GM12878 (cell line): ENCODE data around the gene MAP2K2. TPM values are rescaled to one million over a fixed set of nuclear protein-coding genes. Genes with fewer than 3 reads are reported as not detected.
A peak's percentile ranks its signal among the peaks of the same experiment; 100 is the strongest.

Source experiments
- ATAC-seq: fragments of 200-7000 bp; cut with Tn5 transposase; 3 replicates; pipeline ENCODE4 v1.9.1; 2020; ENCODE audit warnings: mild to moderate bottlenecking, moderate library complexity
- BruUV-seq: library from RNA; stranded (reverse); fragments of 400-500 nt; replicated peaks from 2 replicates; lab custom pipeline; 2021; lab: Mats Ljungman, UMichigan
- CTCF ChIA-PET: fragments of 300-600 bp; sonication (Branson Sonifier 250); formaldehyde crosslinking; extraction: SDS; loops from one replicate; lab custom pipeline; 2021; ENCODE audit warnings: inconsistent platforms; lab: Yijun Ruan, JAX
- POLR2A ChIA-PET: fragments of 350-600 bp; formaldehyde crosslinking; extraction: SDS; loops from one replicate; lab custom pipeline; 2021; ENCODE audit warnings: inconsistent platforms; lab: Charles Lee
- RAD21 ChIA-PET: fragments of 300-600 bp; sonication (Branson Sonifier 250); formaldehyde crosslinking; loops from one replicate; lab custom pipeline; 2023; ENCODE audit warnings: antibody characterized with exemption; ENCODE audit not compliant: unreplicated experiment; lab: Charles Lee
- SMC1A ChIA-PET: fragments of 300-600 bp; sonication (Branson Sonifier 250); formaldehyde crosslinking; loops from one replicate; lab custom pipeline; 2023; ENCODE audit not compliant: unreplicated experiment, uncharacterized antibody; lab: Charles Lee
- DNase-seq: peaks from one replicate; pipeline ENCODE4 v3.0.0-alpha.2; 2011; ENCODE audit warnings: low read depth, low spot score
- FAIRE-seq: peaks from 3 replicates; lab custom pipeline; 2011; peaks lifted over from hg19 to GRCh38; lab: Jason Lieb, UNC
- H2AFZ ChIP-seq: 2 replicates; pipeline ENCODE4 v1.6.0; 2011; ENCODE audit warnings: low read depth, low read length, control low read depth; ENCODE audit not compliant: control insufficient read depth
- H3K27ac ChIP-seq: 2 replicates; pipeline ENCODE4 v1.5.1; 2011; ENCODE audit warnings: control low read depth; ENCODE audit not compliant: control insufficient read depth, insufficient read depth
- H3K27me3 ChIP-seq, 2 experiments: replicated peaks in 1 of 2; 2 replicates each; pipeline versions ENCODE4 v1.6.0 to v1.6.1; 2011; ENCODE audit warnings: low read length in 1 of 2; ENCODE audit not compliant: control insufficient read depth in 2 of 2, insufficient read depth in 2 of 2
- H3K36me3 ChIP-seq, 2 experiments: 2 replicates each; pipeline ENCODE4 v1.5.1; 2011; ENCODE audit warnings: low read length in 1 of 2; ENCODE audit not compliant: control insufficient read depth in 2 of 2, insufficient read depth in 2 of 2
- H3K4me1 ChIP-seq: 2 replicates; pipeline ENCODE4 v1.6.1; 2011; ENCODE audit warnings: mild to moderate bottlenecking, low read length, moderate library complexity, mixed read lengths; ENCODE audit not compliant: control insufficient read depth, insufficient read depth
- H3K4me2 ChIP-seq: 2 replicates; pipeline ENCODE4 v1.6.0; 2011; ENCODE audit warnings: control low read depth; ENCODE audit not compliant: control insufficient read depth, insufficient read depth
- H3K4me3 ChIP-seq: fragments of 200-600 bp; sonication (generic); 2 replicates; pipeline ENCODE4 v1.5.1; 2016
- H3K79me2 ChIP-seq: 2 replicates; pipeline ENCODE4 v1.6.0; 2011; ENCODE audit warnings: low read length; ENCODE audit not compliant: control insufficient read depth, insufficient read depth
- H3K9ac ChIP-seq: 2 replicates; pipeline ENCODE4 v1.8.0; 2011; ENCODE audit warnings: low read length, control low read depth, mixed read lengths; ENCODE audit not compliant: control insufficient read depth, insufficient read depth
- H3K9me3 ChIP-seq: replicated peaks from 3 replicates; pipeline ENCODE4 v1.5.1; 2011; ENCODE audit warnings: mild to moderate bottlenecking, low read length; ENCODE audit not compliant: control insufficient read depth, insufficient read depth
- H4K20me1 ChIP-seq: 2 replicates; pipeline ENCODE4 v1.6.0; 2011; ENCODE audit not compliant: control insufficient read depth, insufficient read depth
- ATF7 ChIP-seq: fragments of 450-650 bp; IDR thresholded peaks from 2 replicates; pipeline ENCODE4 v1.6.1; 2016; ENCODE audit warnings: low read depth, mild to moderate bottlenecking
- BACH1 ChIP-seq: fragments of 450-650 bp; IDR thresholded peaks from 2 replicates; pipeline ENCODE4 v1.6.1; 2017; ENCODE audit warnings: mild to moderate bottlenecking, borderline replicate concordance
- BCL11A ChIP-seq: IDR thresholded peaks from 2 replicates; pipeline ENCODE4 v1.6.1; 2011; ENCODE audit warnings: low read depth, low read length
- CREB1 ChIP-seq: IDR thresholded peaks from 2 replicates; pipeline ENCODE4 v1.6.1; 2012; ENCODE audit warnings: low read depth, mild to moderate bottlenecking, inconsistent platforms
- EGR1 ChIP-seq, 2 experiments: IDR thresholded peaks; 1 replicate in 1 of 2; 2 replicates in 1 of 2; pipeline ENCODE4 v1.6.1; 2011 to 2012; ENCODE audit warnings: low read depth in 2 of 2, low read length in 2 of 2, borderline replicate concordance in 1 of 2, mild to moderate bottlenecking in 1 of 2, moderate library complexity in 1 of 2
- ESRRA ChIP-seq: IDR thresholded peaks from 2 replicates; pipeline ENCODE4 v1.6.1; 2012; ENCODE audit warnings: mild to moderate bottlenecking, low read length, improper control_type of control experiment
- GABPA ChIP-seq: IDR thresholded peaks from 2 replicates; pipeline ENCODE4 v1.6.1; 2014; ENCODE audit warnings: antibody characterized with exemption, low read depth, mild to moderate bottlenecking, inconsistent platforms
- KLF5 ChIP-seq: fragments of 450-650 bp; IDR thresholded peaks from 2 replicates; pipeline ENCODE4 v1.6.1; 2014; ENCODE audit warnings: mild to moderate bottlenecking; ENCODE audit not compliant: partially characterized antibody
- MXI1 ChIP-seq: fragments of 150-350 bp; IDR thresholded peaks from 2 replicates; pipeline ENCODE4 v1.6.1; 2011; ENCODE audit warnings: low read depth, mild to moderate bottlenecking, inconsistent platforms, low read length, improper control_type of control experiment
- POLR2AphosphoS2 ChIP-seq: IDR thresholded peaks from 2 replicates; pipeline ENCODE4 v1.6.1; 2011; ENCODE audit warnings: low read depth, mild to moderate bottlenecking, low read length, improper control_type of control experiment, moderate library complexity
- SIX5 ChIP-seq: IDR thresholded peaks from 2 replicates; pipeline ENCODE4 v1.6.1; 2011; ENCODE audit warnings: mild to moderate bottlenecking, low read depth, low read length, moderate library complexity; ENCODE audit not compliant: severe bottlenecking
- SREBF1 ChIP-seq: IDR thresholded peaks from 2 replicates; pipeline ENCODE4 v1.6.1; 2012; ENCODE audit warnings: mild to moderate bottlenecking, low read length
- STAT1 ChIP-seq: fragments of 450-650 bp; conservative IDR thresholded peaks from 2 replicates; pipeline ENCODE4 v1.6.1; 2014; ENCODE audit warnings: antibody characterized with exemption, mild to moderate bottlenecking
- TAF1 ChIP-seq: IDR thresholded peaks from 2 replicates; pipeline ENCODE4 v1.6.1; 2011; ENCODE audit warnings: mild to moderate bottlenecking, low read depth, low read length, borderline replicate concordance
- TBL1XR1 ChIP-seq: IDR thresholded peaks from 2 replicates; pipeline ENCODE4 v1.6.1; 2012; ENCODE audit warnings: low read depth, low read length, improper control_type of control experiment
- ZBTB4 ChIP-seq: fragments of 450-650 bp; formaldehyde crosslinking; IDR thresholded peaks from 2 replicates; pipeline ENCODE4 v1.4.0; 2022; ENCODE audit warnings: mild to moderate bottlenecking, moderate library complexity
- WGBS: methylation state at CpG from one replicate; pipeline ENCODE4 v1.1.6; 2016; ENCODE audit warnings: low lambda C conversion rate; ENCODE audit not compliant: insufficient replicate concordance, insufficient coverage; ENCODE audit errors: missing lambda C conversion rate; 5-methylcytosine and 5-hydroxymethylcytosine counted together
- in situ Hi-C: fragments of 300-500 bp; cut with MboI; formaldehyde crosslinking; loops from 9 replicates; pipeline ENCODE4 v1.14.3; 2018; ENCODE audit warnings: mixed read lengths
- intact Hi-C: fragments of 100-400 bp; cut with micrococcal nuclease; formaldehyde crosslinking; loops from one replicate; pipeline ENCODE4 v1.14.2; 2022; ENCODE audit not compliant: unreplicated experiment
- polyA plus RNA-seq, 11 experiments: library from polyadenylated mRNA; depleted of rRNA in 4 of 11; unstranded in 6 of 11; stranded (reverse) in 5 of 11; fragments of >200 nt; fragmentation: Nextera tagmentation in 4 of 11; fragmentation: Illumina TruSeq in 1 of 11; extraction: Ambion mirVana in 4 of 11; extraction: Trizol in 1 of 11; gene quantifications; 1 replicate in 1 of 11; 2 replicates in 10 of 11; pipeline versions ENCODE4 v1.2.1 to v1.2.3, GENCODE V29; 2011 to 2016; ENCODE audit warnings: inconsistent platforms in 2 of 11, missing spikeins in 2 of 11, low read depth in 1 of 11
- total RNA-seq, 4 experiments: library from RNA; depleted of rRNA in 3 of 4; stranded (reverse); fragments of >200 nt in 3 of 4; fragmentation: Illumina TruSeq in 1 of 4; extraction: Trizol in 1 of 4; gene quantifications; 2 replicates each; pipeline versions ENCODE4 v1.2.1 to v1.2.3, GENCODE V29; 2013 to 2021
- TF ChIP-seq, protein P1 (sequence below), 3 experiments: IDR thresholded peaks in 2 of 3; conservative IDR thresholded peaks in 1 of 3; 2 replicates each; pipeline ENCODE4 v1.5.1; 2011; ENCODE audit warnings: low read depth in 3 of 3, low read length in 3 of 3, mild to moderate bottlenecking in 3 of 3, control low read depth in 2 of 3, moderate library complexity in 2 of 3, inconsistent platforms in 1 of 3, mixed read lengths in 1 of 3; ENCODE audit not compliant: control insufficient read depth in 2 of 3, insufficient read depth in 1 of 3; ENCODE audit errors: extremely low read depth in 1 of 3

Gene MAP2K2
- total and polyA plus RNA-seq, 10 of the 15 experiments (the other 5 are each of a cell fraction or from before 2014, with no cell fraction given): 1.00 to 210 (median 53.5) TPM

- WGBS: under 1% methylated on average over 30 of the region's 98 CpGs
- peaks cover 4 to 7% of the 10 kb centered on the region in 2 experiments; a peak in 3 of 4 replicates for H3K36me3 ChIP-seq
- no peak overlapping the region for H2AFZ ChIP-seq
- H3K9me3 ChIP-seq: no peaks in the 10 kb centered on the region
- RAD21 ChIA-PET: interaction anchor here (0.6 to 1.6 kb wide), 6 partner anchors 12 to 78 kb away, joined by 3 to 6 read pairs (median 3); partner anchors contain the start of gene PIAS4
- CTCF ChIA-PET: no interaction called here
- no peak overlapping the region; the same call in 1 of the 2 replicates for H3K9ac ChIP-seq
- peak; percentile 70 for ATAC-seq
- intact Hi-C loops: loop anchor here (5.0 to 10.0 kb wide), 2 partner anchors 78 to 119 kb away; partner anchors contain the start of genes ANKRD24, EEF2 and SIRT6
- peaks cover 46% of the 10 kb centered on the region for H3K79me2 ChIP-seq
- peak overlapping the region; percentile 90; the same call in 1 of the 2 replicates for H3K27ac ChIP-seq
- in situ Hi-C loops: no loop called here
- no peak overlapping the region for H3K4me2 ChIP-seq
- DNase-seq: peak; percentile 65
- H3K27me3 ChIP-seq: no peaks in the 10 kb centered on the region; a peak in 1 of 4 replicates
- SMC1A ChIA-PET: interaction anchor here (0.6 kb wide), 1 partner anchor 49 kb away, joined by 5 read pairs; no protein-coding TSS in a partner anchor
- BruUV-seq: no TSS peak
- peaks cover 24% of the 10 kb centered on the region for H3K4me1 ChIP-seq
- POLR2A ChIA-PET: interaction anchor here (0.5 to 2.8 kb wide), 5 partner anchors 12 to 336 kb away, joined by 3 to 8 read pairs (median 3); no protein-coding TSS in a partner anchor
- FAIRE-seq: peak; percentile 64
- H4K20me1 ChIP-seq: peaks cover 14% of the 10 kb centered on the region
- no peak overlapping the region for H3K4me3 ChIP-seq
- TF ChIP-seq POLR2AphosphoS2 (no peak), GABPA (no peak), TAF1 (0 out of 2 replicates have a peak, but pooled peaks have one; percentile 47), ESRRA (no peak), EGR1 (IDR thresholded peaks at IDR 0.05; ENCODE audit: borderline replicate concordance in 1 of 2, low read depth in 2 of 2, low read length in 2 of 2) (peak in 1 of 2 experiments; percentile 61; a peak in 2 of 3 replicates), ATF7 (no peak), CREB1 (peak; percentile 50; the same call in 1 of the 2 replicates), BACH1 (peak; percentile 56; the same call in 1 of the 2 replicates), ZBTB4 (CRISPR knock-in tag) (no peak), STAT1 (no peak), TBL1XR1 (peak; percentile 5; the same call in 1 of the 2 replicates), BCL11A (no peak), SIX5 (peak; percentile 88), KLF5 (no peak), SREBF1 (peak; percentile 39; the same call in 1 of the 2 replicates), MXI1 (no peak)
- TF ChIP-seq, protein P1, sequence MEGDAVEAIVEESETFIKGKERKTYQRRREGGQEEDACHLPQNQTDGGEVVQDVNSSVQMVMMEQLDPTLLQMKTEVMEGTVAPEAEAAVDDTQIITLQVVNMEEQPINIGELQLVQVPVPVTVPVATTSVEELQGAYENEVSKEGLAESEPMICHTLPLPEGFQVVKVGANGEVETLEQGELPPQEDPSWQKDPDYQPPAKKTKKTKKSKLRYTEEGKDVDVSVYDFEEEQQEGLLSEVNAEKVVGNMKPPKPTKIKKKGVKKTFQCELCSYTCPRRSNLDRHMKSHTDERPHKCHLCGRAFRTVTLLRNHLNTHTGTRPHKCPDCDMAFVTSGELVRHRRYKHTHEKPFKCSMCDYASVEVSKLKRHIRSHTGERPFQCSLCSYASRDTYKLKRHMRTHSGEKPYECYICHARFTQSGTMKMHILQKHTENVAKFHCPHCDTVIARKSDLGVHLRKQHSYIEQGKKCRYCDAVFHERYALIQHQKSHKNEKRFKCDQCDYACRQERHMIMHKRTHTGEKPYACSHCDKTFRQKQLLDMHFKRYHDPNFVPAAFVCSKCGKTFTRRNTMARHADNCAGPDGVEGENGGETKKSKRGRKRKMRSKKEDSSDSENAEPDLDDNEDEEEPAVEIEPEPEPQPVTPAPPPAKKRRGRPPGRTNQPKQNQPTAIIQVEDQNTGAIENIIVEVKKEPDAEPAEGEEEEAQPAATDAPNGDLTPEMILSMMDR (IDR thresholded peaks at IDR 0.05 in 2 of 3, conservative IDR thresholded peaks at IDR 0.05 in 1 of 3; ENCODE audit: control insufficient read depth in 2 of 3, extremely low read depth in 1 of 3, insufficient read depth in 1 of 3, low read depth in 3 of 3, low read length in 3 of 3): no peak
Observed at GRCh38 chr19:4065430-4066175, 58.3 kb downstream of the MAP2K2 start.
